HCT116 (cell line): Measurements from ENCODE around the gene CLDN15. TPM values are rescaled to one million over a fixed set of nuclear protein-coding genes. Genes with fewer than 3 reads are reported as not detected.

Experiments used
- ATAC-seq: fragments of 200-7000 bp; cut with Tn5 transposase; 2 replicates; pipeline ENCODE4 v1.9.1; 2020; ENCODE audit warnings: mild to moderate bottlenecking, moderate library complexity
- BruUV-seq: library from RNA; stranded (reverse); fragments of 400-500 nt; replicated peaks from 2 replicates; lab custom pipeline; 2021; lab: Mats Ljungman, UMichigan
- CTCF ChIA-PET: fragments of 300-600 bp; sonication (Branson Sonifier 250); formaldehyde crosslinking; loops from one replicate; lab custom pipeline; 2021; ENCODE audit warnings: antibody characterized with exemption; lab: Charles Lee
- POLR2A ChIA-PET: fragments of 300-600, 350-600 bp; sonication (Branson Sonifier 250); formaldehyde crosslinking; loops from one replicate; lab custom pipeline; 2021; ENCODE audit warnings: antibody characterized with exemption; lab: Charles Lee
- RAD21 ChIA-PET, 2 experiments: fragments of 300-600 bp; sonication (Branson Sonifier 250); formaldehyde crosslinking; loops; one replicate each; lab custom pipeline; 2023; ENCODE audit warnings: low total read pairs in 2 of 2; ENCODE audit not compliant: uncharacterized antibody in 2 of 2, unreplicated experiment in 2 of 2, low non-redundant PET in 1 of 2; lab: Charles Lee
- DNase-seq: peaks from one replicate; pipeline ENCODE4 v3.0.0-alpha.2; 2010; ENCODE audit warnings: low read depth, low spot score
- H2AFZ ChIP-seq: fragments of 200-600 bp; shearing (Covaris generic), sonication (generic); 2 replicates; pipeline ENCODE4 v1.6.1; 2017; ENCODE audit warnings: low read depth, mixed run types, mixed read lengths, antibody characterized with exemption, low read length; ENCODE audit not compliant: poor library complexity, severe bottlenecking
- H3K27ac ChIP-seq: 2 replicates; pipeline ENCODE4 v1.5.1; 2012; ENCODE audit warnings: low read depth, low read length
- H3K27me3 ChIP-seq: fragments of 200-600 bp; sonication (generic); 2 replicates; pipeline ENCODE4 v1.6.1; 2016; ENCODE audit warnings: mixed run types, low read length, mixed read lengths; ENCODE audit not compliant: insufficient read depth
- H3K36me3 ChIP-seq, 2 experiments: fragments of 200-500 bp in 1 of 2; fragments of 200-600 bp in 1 of 2; sonication (Bioruptor generic) in 1 of 2; sonication (generic) in 1 of 2; 2 replicates each; pipeline versions ENCODE4 v1.5.1 to v1.6.1; 2014 to 2016; ENCODE audit warnings: low read length in 2 of 2, inconsistent platforms in 1 of 2, mixed read lengths in 1 of 2, mixed run types in 1 of 2; ENCODE audit not compliant: insufficient read depth in 2 of 2, control insufficient read depth in 1 of 2
- H3K4me1 ChIP-seq, 2 experiments: fragments of 200-600 bp in 1 of 2; sonication (generic) in 1 of 2; 2 replicates each; pipeline versions ENCODE4 v1.5.1 to v1.6.1; 2012 to 2017; ENCODE audit warnings: low read length in 2 of 2, inconsistent platforms in 1 of 2, mild to moderate bottlenecking in 1 of 2, mixed read lengths in 1 of 2, mixed run types in 1 of 2, moderate library complexity in 1 of 2; ENCODE audit not compliant: insufficient read depth in 2 of 2, control insufficient read depth in 1 of 2
- H3K4me2 ChIP-seq: fragments of 200-600 bp; sonication (generic); 2 replicates; pipeline ENCODE4 v1.6.1; 2017; ENCODE audit warnings: mixed run types, low read length, mixed read lengths
- H3K4me3 ChIP-seq, 2 experiments: fragments of 200-600 bp in 1 of 2; sonication (generic) in 1 of 2; replicated peaks in 1 of 2; 2 replicates each; pipeline ENCODE4 v1.5.1; 2011 to 2016; ENCODE audit warnings: low read length in 2 of 2, control low read depth in 1 of 2, low read depth in 1 of 2, mild to moderate bottlenecking in 1 of 2, mixed read lengths in 1 of 2, mixed run types in 1 of 2
- H3K79me2 ChIP-seq: fragments of 200-600 bp; sonication (generic); 2 replicates; pipeline ENCODE4 v1.6.1; 2017; ENCODE audit warnings: mild to moderate bottlenecking, mixed run types, low read length, moderate library complexity, mixed read lengths; ENCODE audit not compliant: insufficient read depth
- H3K9ac ChIP-seq: fragments of 200-600 bp; sonication (generic); 2 replicates; pipeline ENCODE4 v1.6.1; 2016; ENCODE audit warnings: low read length, mixed read lengths
- H3K9me2 ChIP-seq: fragments of 200-600 bp; sonication (generic), shearing (Covaris generic); 2 replicates; pipeline ENCODE4 v1.6.1; 2017; ENCODE audit warnings: mixed run types, mild to moderate bottlenecking, moderate library complexity; ENCODE audit not compliant: insufficient read depth
- H3K9me3 ChIP-seq, 2 experiments: fragments of 200-500 bp in 1 of 2; fragments of 200-600 bp in 1 of 2; sonication (Bioruptor generic) in 1 of 2; sonication (generic) in 1 of 2; 2 replicates each; pipeline ENCODE4 v1.6.1; 2014 to 2017; ENCODE audit warnings: low read length in 2 of 2, mixed read lengths in 2 of 2, inconsistent platforms in 1 of 2, low read depth in 1 of 2, mild to moderate bottlenecking in 1 of 2, mixed run types in 1 of 2, moderate library complexity in 1 of 2; ENCODE audit not compliant: control insufficient read depth in 1 of 2, insufficient read depth in 1 of 2
- H4K20me1 ChIP-seq: fragments of 200-600 bp; sonication (generic), shearing (Covaris generic); 2 replicates; pipeline ENCODE4 v1.6.1; 2017; ENCODE audit warnings: mixed run types, mild to moderate bottlenecking, moderate library complexity; ENCODE audit not compliant: insufficient read depth
- CBX3 ChIP-seq: IDR thresholded peaks from 2 replicates; pipeline ENCODE4 v1.6.1; 2012; ENCODE audit warnings: low read depth
- CEBPB ChIP-seq: IDR thresholded peaks from 2 replicates; pipeline ENCODE4 v1.6.1; 2012; ENCODE audit warnings: low read depth
- ELF1 ChIP-seq: IDR thresholded peaks from 2 replicates; pipeline ENCODE4 v1.6.1; 2012; ENCODE audit warnings: low read depth, borderline replicate concordance
- EZH2 ChIP-seq: fragments of 200-600 bp; sonication (generic); IDR thresholded peaks from 2 replicates; pipeline ENCODE4 v1.6.1; 2017; ENCODE audit warnings: antibody characterized with exemption, mixed run types
- FOSL1 ChIP-seq: IDR thresholded peaks from 2 replicates; pipeline ENCODE4 v1.6.1; 2012; ENCODE audit warnings: low read depth
- POLR2A ChIP-seq: IDR thresholded peaks from 2 replicates; pipeline ENCODE4 v1.7.0; 2011; ENCODE audit warnings: borderline replicate concordance; ENCODE audit not compliant: insufficient read depth, insufficient read length; ENCODE audit errors: extremely low read depth
- SIN3A ChIP-seq: IDR thresholded peaks from 2 replicates; pipeline ENCODE4 v1.6.1; 2012; ENCODE audit warnings: low read depth
- SP1 ChIP-seq: IDR thresholded peaks from 2 replicates; pipeline ENCODE4 v1.6.1; 2012; ENCODE audit warnings: low read depth
- SRF ChIP-seq: IDR thresholded peaks from 2 replicates; pipeline ENCODE4 v1.6.1; 2012; ENCODE audit warnings: low read depth
- YY1 ChIP-seq: IDR thresholded peaks from 2 replicates; pipeline ENCODE4 v1.6.1; 2011; ENCODE audit warnings: low read length, low read depth, moderate library complexity, mild to moderate bottlenecking; ENCODE audit not compliant: insufficient replicate concordance; ENCODE audit errors: extremely low read depth
- ZFX ChIP-seq: fragments of 450-650 bp; IDR thresholded peaks from 2 replicates; pipeline ENCODE4 v1.6.1; 2017
- ZNF274 ChIP-seq: fragments of 200-500 bp; sonication (Bioruptor generic); IDR thresholded peaks from 2 replicates; pipeline ENCODE4 v1.6.1; 2014; ENCODE audit warnings: mild to moderate bottlenecking, low read depth, low read length, inconsistent platforms
- intact Hi-C: fragments of 100-400 bp; cut with micrococcal nuclease; formaldehyde crosslinking; loops from 2 replicates; pipeline ENCODE4 v1.10.0; 2022
- total RNA-seq: library from RNA; stranded (reverse); gene quantifications from one replicate; pipeline ENCODE4 v1.2.1, GENCODE V29; 2021; ENCODE audit not compliant: unreplicated experiment
- TF ChIP-seq, protein P1 (sequence below), 3 experiments: fragments of 200-600 bp in 1 of 3; sonication (generic) in 1 of 3; IDR thresholded peaks in 2 of 3; conservative IDR thresholded peaks in 1 of 3; 2 replicates each; pipeline ENCODE4 v1.5.1; 2012 to 2017; ENCODE audit warnings: low read depth in 2 of 3, low read length in 2 of 3, antibody characterized with exemption in 1 of 3, borderline replicate concordance in 1 of 3, control low read depth in 1 of 3, mild to moderate bottlenecking in 1 of 3, mixed read lengths in 1 of 3, mixed run types in 1 of 3, moderate library complexity in 1 of 3; ENCODE audit not compliant: insufficient read depth in 1 of 3
- TF ChIP-seq, protein P2 (sequence below): IDR thresholded peaks from 2 replicates; pipeline ENCODE4 v1.6.1; 2012; ENCODE audit warnings: low read depth
- TF ChIP-seq, protein P3 (sequence below): IDR thresholded peaks from 2 replicates; pipeline ENCODE4 v1.6.1; 2012
- TF ChIP-seq, protein P4 (sequence below): IDR thresholded peaks from 2 replicates; pipeline ENCODE4 v1.6.1; 2011; ENCODE audit warnings: mild to moderate bottlenecking, low read length, moderate library complexity; ENCODE audit not compliant: insufficient replicate concordance; ENCODE audit errors: extremely low read depth

Gene CLDN15
- total RNA-seq, 1 experiment from 2014 or later: 16.9 TPM

DNA sequence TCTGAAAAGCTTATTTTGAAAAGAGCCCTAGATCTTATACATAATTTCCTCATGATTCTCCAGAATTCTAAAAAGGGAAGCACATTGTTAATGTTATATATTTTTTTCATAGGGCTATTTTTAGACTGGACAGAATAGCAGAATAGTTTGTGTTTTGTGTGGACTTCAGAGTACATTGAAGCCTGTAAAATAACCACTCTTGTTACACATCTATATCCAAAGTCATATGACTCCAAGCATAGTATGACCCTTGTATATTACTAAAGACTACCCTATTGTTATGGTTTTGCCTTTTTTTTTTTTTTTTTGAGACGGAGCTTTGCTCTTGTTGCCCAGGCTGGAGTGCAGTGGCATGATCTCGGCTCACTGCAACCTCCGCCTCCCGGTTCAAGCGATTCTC, 33.4 kb upstream of the CLDN15 start (continued):
- TF ChIP-seq, protein P1, sequence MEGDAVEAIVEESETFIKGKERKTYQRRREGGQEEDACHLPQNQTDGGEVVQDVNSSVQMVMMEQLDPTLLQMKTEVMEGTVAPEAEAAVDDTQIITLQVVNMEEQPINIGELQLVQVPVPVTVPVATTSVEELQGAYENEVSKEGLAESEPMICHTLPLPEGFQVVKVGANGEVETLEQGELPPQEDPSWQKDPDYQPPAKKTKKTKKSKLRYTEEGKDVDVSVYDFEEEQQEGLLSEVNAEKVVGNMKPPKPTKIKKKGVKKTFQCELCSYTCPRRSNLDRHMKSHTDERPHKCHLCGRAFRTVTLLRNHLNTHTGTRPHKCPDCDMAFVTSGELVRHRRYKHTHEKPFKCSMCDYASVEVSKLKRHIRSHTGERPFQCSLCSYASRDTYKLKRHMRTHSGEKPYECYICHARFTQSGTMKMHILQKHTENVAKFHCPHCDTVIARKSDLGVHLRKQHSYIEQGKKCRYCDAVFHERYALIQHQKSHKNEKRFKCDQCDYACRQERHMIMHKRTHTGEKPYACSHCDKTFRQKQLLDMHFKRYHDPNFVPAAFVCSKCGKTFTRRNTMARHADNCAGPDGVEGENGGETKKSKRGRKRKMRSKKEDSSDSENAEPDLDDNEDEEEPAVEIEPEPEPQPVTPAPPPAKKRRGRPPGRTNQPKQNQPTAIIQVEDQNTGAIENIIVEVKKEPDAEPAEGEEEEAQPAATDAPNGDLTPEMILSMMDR (IDR thresholded peaks at IDR 0.05 in 2 of 3, conservative IDR thresholded peaks at IDR 0.05 in 1 of 3; ENCODE audit: borderline replicate concordance in 1 of 3, insufficient read depth in 1 of 3, low read depth in 2 of 3, low read length in 2 of 3): no peak

DNA sequence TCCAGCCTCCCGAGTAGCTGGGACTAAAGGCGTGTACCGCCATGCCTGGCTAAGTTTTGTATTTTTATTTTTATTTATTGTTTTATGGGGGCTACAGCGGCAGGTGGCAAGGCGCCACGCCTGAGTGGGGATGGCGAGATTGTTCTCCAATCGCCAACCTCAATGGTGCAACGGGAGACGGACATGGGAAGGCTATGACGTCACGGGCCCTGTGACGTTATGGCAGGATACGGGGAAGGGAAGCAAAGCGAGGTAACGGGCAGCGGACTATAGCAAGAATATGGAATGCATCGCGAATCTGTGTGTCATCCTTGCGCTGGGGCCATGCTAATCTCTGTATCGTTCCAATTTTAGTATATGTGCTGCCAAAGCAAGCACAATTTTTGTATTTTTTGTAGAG, 32.1 kb upstream of the CLDN15 start:
- DNase-seq: no peak
- POLR2A ChIA-PET: no interaction called here
- ATAC-seq: no peak
- RAD21 ChIA-PET: no interaction called here
- no peaks in the 10 kb centered on the region for H3K4me1 ChIP-seq
- no peaks in the 10 kb centered on the region for H3K27me3 ChIP-seq
- no TSS peak for BruUV-seq
- H3K9me2 ChIP-seq: no peaks in the 10 kb centered on the region
- H3K79me2 ChIP-seq: no peaks in the 10 kb centered on the region
- no peaks in the 10 kb centered on the region for H3K36me3 ChIP-seq
- H3K9me3 ChIP-seq: no peaks in the 10 kb centered on the region
- H3K4me2 ChIP-seq: no peak overlapping the region
- H3K4me3 ChIP-seq: no peak overlapping the region
- no peak overlapping the region for H3K9ac ChIP-seq
- intact Hi-C loops: no loop called here
- H2AFZ ChIP-seq: no peak overlapping the region
- no peak overlapping the region for H3K27ac ChIP-seq
- CTCF ChIA-PET: no interaction called here
- no peaks in the 10 kb centered on the region for H4K20me1 ChIP-seq
- TF ChIP-seq, protein P1 (IDR thresholded peaks at IDR 0.05 in 2 of 3, conservative IDR thresholded peaks at IDR 0.05 in 1 of 3; ENCODE audit: borderline replicate concordance in 1 of 3, insufficient read depth in 1 of 3, low read depth in 2 of 3, low read length in 2 of 3): no peak
- no peak for TF ChIP-seq FOSL1
- TF ChIP-seq, protein P2, sequence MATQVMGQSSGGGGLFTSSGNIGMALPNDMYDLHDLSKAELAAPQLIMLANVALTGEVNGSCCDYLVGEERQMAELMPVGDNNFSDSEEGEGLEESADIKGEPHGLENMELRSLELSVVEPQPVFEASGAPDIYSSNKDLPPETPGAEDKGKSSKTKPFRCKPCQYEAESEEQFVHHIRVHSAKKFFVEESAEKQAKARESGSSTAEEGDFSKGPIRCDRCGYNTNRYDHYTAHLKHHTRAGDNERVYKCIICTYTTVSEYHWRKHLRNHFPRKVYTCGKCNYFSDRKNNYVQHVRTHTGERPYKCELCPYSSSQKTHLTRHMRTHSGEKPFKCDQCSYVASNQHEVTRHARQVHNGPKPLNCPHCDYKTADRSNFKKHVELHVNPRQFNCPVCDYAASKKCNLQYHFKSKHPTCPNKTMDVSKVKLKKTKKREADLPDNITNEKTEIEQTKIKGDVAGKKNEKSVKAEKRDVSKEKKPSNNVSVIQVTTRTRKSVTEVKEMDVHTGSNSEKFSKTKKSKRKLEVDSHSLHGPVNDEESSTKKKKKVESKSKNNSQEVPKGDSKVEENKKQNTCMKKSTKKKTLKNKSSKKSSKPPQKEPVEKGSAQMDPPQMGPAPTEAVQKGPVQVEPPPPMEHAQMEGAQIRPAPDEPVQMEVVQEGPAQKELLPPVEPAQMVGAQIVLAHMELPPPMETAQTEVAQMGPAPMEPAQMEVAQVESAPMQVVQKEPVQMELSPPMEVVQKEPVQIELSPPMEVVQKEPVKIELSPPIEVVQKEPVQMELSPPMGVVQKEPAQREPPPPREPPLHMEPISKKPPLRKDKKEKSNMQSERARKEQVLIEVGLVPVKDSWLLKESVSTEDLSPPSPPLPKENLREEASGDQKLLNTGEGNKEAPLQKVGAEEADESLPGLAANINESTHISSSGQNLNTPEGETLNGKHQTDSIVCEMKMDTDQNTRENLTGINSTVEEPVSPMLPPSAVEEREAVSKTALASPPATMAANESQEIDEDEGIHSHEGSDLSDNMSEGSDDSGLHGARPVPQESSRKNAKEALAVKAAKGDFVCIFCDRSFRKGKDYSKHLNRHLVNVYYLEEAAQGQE: no peak
- TF ChIP-seq POLR2A: no peak
- TF ChIP-seq CBX3: no peak
- no peak for TF ChIP-seq ELF1
- no peak for TF ChIP-seq SP1
- TF ChIP-seq ZFX: no peak
- TF ChIP-seq, protein P3, sequence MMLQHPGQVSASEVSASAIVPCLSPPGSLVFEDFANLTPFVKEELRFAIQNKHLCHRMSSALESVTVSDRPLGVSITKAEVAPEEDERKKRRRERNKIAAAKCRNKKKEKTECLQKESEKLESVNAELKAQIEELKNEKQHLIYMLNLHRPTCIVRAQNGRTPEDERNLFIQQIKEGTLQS: no peak
- TF ChIP-seq, protein P4, sequence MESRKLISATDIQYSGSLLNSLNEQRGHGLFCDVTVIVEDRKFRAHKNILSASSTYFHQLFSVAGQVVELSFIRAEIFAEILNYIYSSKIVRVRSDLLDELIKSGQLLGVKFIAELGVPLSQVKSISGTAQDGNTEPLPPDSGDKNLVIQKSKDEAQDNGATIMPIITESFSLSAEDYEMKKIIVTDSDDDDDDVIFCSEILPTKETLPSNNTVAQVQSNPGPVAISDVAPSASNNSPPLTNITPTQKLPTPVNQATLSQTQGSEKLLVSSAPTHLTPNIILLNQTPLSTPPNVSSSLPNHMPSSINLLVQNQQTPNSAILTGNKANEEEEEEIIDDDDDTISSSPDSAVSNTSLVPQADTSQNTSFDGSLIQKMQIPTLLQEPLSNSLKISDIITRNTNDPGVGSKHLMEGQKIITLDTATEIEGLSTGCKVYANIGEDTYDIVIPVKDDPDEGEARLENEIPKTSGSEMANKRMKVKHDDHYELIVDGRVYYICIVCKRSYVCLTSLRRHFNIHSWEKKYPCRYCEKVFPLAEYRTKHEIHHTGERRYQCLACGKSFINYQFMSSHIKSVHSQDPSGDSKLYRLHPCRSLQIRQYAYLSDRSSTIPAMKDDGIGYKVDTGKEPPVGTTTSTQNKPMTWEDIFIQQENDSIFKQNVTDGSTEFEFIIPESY: no peak
- TF ChIP-seq SRF: no peak
- TF ChIP-seq ZNF274: no peak
- no peak for TF ChIP-seq CEBPB
- TF ChIP-seq EZH2: no peak
- no peak for TF ChIP-seq YY1
- TF ChIP-seq SIN3A: no peak
